K562 (cell line): ENCODE data around the gene ZC3H7B.

Source experiments
- ESRRA ChIP-seq: fragments of 450-650 bp; IDR thresholded peaks from 2 replicates; pipeline ENCODE4 v1.6.1; 2014; ENCODE audit warnings: low read depth, mild to moderate bottlenecking, moderate library complexity, borderline replicate concordance
- GABPA ChIP-seq: fragments of 200-800 bp; sonication (Bioruptor generic); conservative IDR thresholded peaks from 2 replicates; pipeline ENCODE4 v1.6.1; 2016; ENCODE audit warnings: low read depth, missing genetic modification characterization, missing compliant biosample characterization
- HNRNPUL1 ChIP-seq: fragments of 200-400 bp; formaldehyde crosslinking; IDR thresholded peaks from 2 replicates; pipeline ENCODE4 v1.6.1; 2017; ENCODE audit warnings: low read length
- RBBP5 ChIP-seq: fragments of 200-600 bp; sonication (generic); IDR thresholded peaks from 2 replicates; pipeline ENCODE4 v1.6.1; 2012; ENCODE audit warnings: borderline replicate concordance, mild to moderate bottlenecking, low read length, control low read depth, inconsistent platforms; ENCODE audit not compliant: insufficient read depth, poor library complexity, severe bottlenecking
- ZNF589 ChIP-seq: fragments of 200-800 bp; sonication (Bioruptor generic); IDR thresholded peaks from 2 replicates; pipeline ENCODE4 v1.6.1; 2016; ENCODE audit warnings: low read depth, missing genetic modification characterization, missing compliant biosample characterization

DNA sequence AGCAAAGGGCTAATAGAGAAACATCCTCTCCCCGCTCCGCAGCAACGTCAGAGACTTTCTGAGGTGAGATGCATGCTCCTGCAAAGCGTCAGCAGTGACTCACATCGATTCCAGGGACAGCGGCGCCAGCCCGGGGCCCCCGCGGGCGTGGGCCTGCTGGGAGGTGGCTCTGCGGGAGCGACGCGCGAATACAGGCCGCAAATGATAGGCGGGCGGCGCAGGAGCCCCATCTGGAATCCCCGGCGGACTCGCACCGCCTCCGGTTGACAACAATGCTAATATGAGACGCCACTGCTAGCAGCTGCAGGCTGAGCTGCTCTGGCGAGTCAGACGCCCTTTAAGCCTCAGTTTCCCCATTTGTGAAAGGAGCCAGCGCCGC lies 15.9 kb upstream of the ZC3H7B start:
- TF ChIP-seq RBBP5 (peak; percentile 30), HNRNPUL1 (no peak), ZNF589 (CRISPR knock-in tag) (0 out of 2 replicates have a peak, but pooled peaks have one; percentile 15), GABPA (tag) (no peak), ESRRA (no peak)
